Heart right ventricle (tissue), 16 donors: ENCODE measurements around the gene SNX24. TPM values are rescaled to one million over a fixed set of nuclear protein-coding genes. Genes with fewer than 3 reads are reported as not detected.
A peak's percentile ranks its signal among the peaks of the same experiment; 100 is the strongest.

ENCODE experiments used
- ATAC-seq, 8 donors: fragments of 200-7000 bp; cut with Tn5 transposase; one replicate each; pipeline ENCODE4 v1.9.1; 2020; ENCODE audit warnings: mild to moderate bottlenecking in 8 of 8, moderate library complexity in 8 of 8, moderate number of reproducible peaks in 1 of 8
- DNase-seq, 2 donors: peaks; one replicate each; pipeline ENCODE4 v3.0.0-alpha.2; 2020
- H3K27ac ChIP-seq, 10 donors: fragments of 200-600 bp; sonication (generic) in 2 of 10; one replicate each; pipeline versions ENCODE4 v1.5.0 to v1.8.0; 2020 to 2022; ENCODE audit warnings: mild to moderate bottlenecking in 3 of 10
- H3K27me3 ChIP-seq, 7 donors: fragments of 200-600 bp; one replicate each; pipeline ENCODE4 v1.8.0; 2021 to 2022; ENCODE audit warnings: mild to moderate bottlenecking in 2 of 7
- H3K36me3 ChIP-seq, 9 donors: fragments of 200-600 bp; sonication (generic) in 1 of 9; one replicate each; pipeline versions ENCODE4 v1.5.0 to v1.8.0; 2020 to 2022; ENCODE audit warnings: mild to moderate bottlenecking in 2 of 9
- H3K4me1 ChIP-seq, 9 donors: fragments of 200-600 bp; sonication (generic) in 1 of 9; one replicate each; pipeline versions ENCODE4 v1.5.0 to v1.8.0; 2020 to 2022; ENCODE audit warnings: mild to moderate bottlenecking in 4 of 9
- H3K4me3 ChIP-seq, 10 donors: fragments of 200-600 bp; sonication (generic) in 2 of 10; one replicate each; pipeline versions ENCODE4 v1.5.0 to v1.8.0; 2020 to 2022; ENCODE audit warnings: mild to moderate bottlenecking in 7 of 10, moderate library complexity in 2 of 10
- H3K9me3 ChIP-seq, 11 donors: fragments of 200-600 bp in 10 of 11; sonication (generic) in 2 of 11; one replicate each; pipeline versions ENCODE4 v1.5.0 to v1.8.0; 2013 to 2022; ENCODE audit warnings: mild to moderate bottlenecking in 2 of 11, control low read depth in 1 of 11, moderate library complexity in 1 of 11
- CTCF ChIP-seq, 9 donors: fragments of 200-600 bp; sonication (generic) in 2 of 9; IDR thresholded peaks; one replicate each; pipeline versions ENCODE4 v1.5.0 to v1.8.0; 2021 to 2022; ENCODE audit warnings: antibody characterized with exemption in 9 of 9, mild to moderate bottlenecking in 5 of 9, moderate library complexity in 1 of 9
- WGBS, 2 donors: extraction: QIAGEN DNeasy Blood & Tissue Kit; methylation state at CpG; one replicate each; pipeline ENCODE4 v1.1.7; 2013; ENCODE audit warnings: inconsistent platforms in 1 of 2; 5-methylcytosine and 5-hydroxymethylcytosine counted together
- intact Hi-C, 10 donors: fragments of 100-400 bp; cut with DNase I; formaldehyde crosslinking; loops; one replicate each; pipeline versions ENCODE4 v1.11.1 to v1.14.2; 2022
- polyA plus RNA-seq, 2 donors: library from polyadenylated mRNA; stranded (reverse); fragments of 200-250 nt; gene quantifications; one replicate each; pipeline ENCODE4 v1.2.3, GENCODE V29; 2013
- total RNA-seq, 10 donors: library from RNA; stranded (reverse); fragmentation: NEBNext Ultra II Directional in 3 of 10; extraction: Animal tissue kit (Norgen Biotek cat#: 25700) in 3 of 10; gene quantifications; one replicate each; pipeline versions ENCODE4 v1.2.1 to v1.2.4, GENCODE V29; 2021 to 2023
- donor health status: Arrhythmogenic right ventricular cardiomyopathy.
- donor health status: ischemic (EF 13 %, LVEDD 7.1; RV severe dilation, severe dysfunction).
- donor health status: healthy with polysubstance abuse.
- donor health status: DM: no; HTN: yes; CAD: no.
- donor health status: DM: no; HTN: no; CAD: no.
- donor health status: ischemic (EF 25% LVEDD 6.9; RV normal size, moderate dysfunction).
- donor health status: ischemic (EF 25% LVEDD 5.7; RV mildly dilated, moderate dysfunction).
- donor health status: healthy.
- donor health status: DM: yes; HTN: yes; CAD: no.
- donor health status: Ischemic cardiomyopathy.
- donor health status: ischemic (EF 35%, LVEDD 5.7; RV mildly dilated, moderate dysfunction).
- donor health status: nonischemic (EF 11% LVEDD 7.7; RV severe dilation, severe dysfunction).
- donor health status: DM: yes; HTN: yes; CAD: no.
- donor health status: PGD.
- donor health status: ischemic (EF 29% LVEDD 5.4; RV normal size, mild dysfunction).
- donor health status: nonischemic (EF 23%, LVEDD 6.1; RV moderate dilation, normal function).

The SNX24 gene
- total and polyA plus RNA-seq, 12 donors = 11.7 to 16.3 (median 13.8) TPM

DNA sequence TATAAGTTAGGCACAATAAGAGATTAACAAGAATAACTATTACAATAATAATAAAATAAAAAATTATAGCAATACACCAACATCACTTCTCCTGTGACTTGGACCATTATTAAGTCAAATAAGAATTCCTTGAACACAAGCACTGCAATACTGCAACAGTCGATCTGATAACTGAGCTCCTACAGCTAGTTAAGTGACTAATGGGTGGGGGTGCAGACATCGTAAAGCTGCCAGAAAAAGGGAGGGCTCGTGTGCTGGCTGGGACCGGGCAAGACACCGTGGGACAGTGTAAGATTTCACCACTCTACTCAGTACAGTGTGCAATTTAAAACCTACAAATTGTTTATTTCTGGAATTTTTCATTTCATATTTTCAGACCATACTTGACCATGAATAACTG is 78.8 kb downstream of the SNX24 start:
- Histone ChIP-seq H3K9me3 (no peaks in the 10 kb centered on the region), H3K4me1 (peaks cover 0 to 5% (median 0%) of the 10 kb centered on the region in 9 donors)
- ATAC-seq = peak in 1 of 8 donors; percentile 37

DNA sequence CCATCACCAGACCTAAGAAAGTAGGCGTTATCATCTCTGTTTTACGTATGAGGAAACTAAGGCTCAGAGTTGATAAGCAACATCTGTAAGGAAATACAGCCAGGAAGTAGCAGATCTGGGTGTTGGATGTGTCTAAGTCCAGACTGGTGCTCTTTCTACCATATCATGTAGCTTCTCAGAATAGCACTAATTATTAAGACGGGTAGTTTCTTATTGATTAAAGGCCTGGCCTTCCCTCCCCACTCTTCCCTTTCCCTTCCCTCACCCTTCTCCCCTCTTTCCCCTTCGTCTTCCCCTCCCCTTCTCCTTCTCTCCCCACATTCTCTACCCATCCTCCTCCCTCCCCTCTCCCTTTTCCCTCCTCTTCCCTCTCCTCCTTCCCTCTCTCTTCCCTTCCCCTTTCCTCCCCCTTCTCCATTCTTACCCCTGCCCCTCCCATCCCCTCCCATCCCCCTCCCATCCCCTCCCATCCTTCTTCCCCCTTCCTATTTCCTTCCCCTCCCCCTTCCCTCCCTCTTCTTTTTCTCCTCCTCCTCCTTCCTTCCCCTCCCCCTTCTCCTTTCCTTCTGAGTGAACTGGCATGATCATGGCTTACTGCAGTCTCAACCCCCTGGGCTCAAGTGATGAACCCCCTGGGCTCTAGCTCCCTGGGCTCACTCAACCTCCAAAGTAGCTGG is 79.4 kb downstream of the SNX24 start:
- H3K9me3 ChIP-seq = no peaks in the 10 kb centered on the region
- H3K27me3 ChIP-seq = no peaks in the 10 kb centered on the region
- no peak overlapping the region for H3K27ac ChIP-seq
- no peaks in the 10 kb centered on the region for H3K36me3 ChIP-seq
- H3K4me3 ChIP-seq = no peak overlapping the region
- H3K4me1 ChIP-seq = peaks cover 0 to 5% (median 0%) of the 10 kb centered on the region in 9 donors
- no peak for ATAC-seq
- intact Hi-C loops = no loop called here
- TF ChIP-seq CTCF (IDR thresholded peaks at IDR 0.05) = no peak
- no peak for DNase-seq
- 78 to 80% methylated on average over 4 of the region's 4 CpGs for WGBS, 2 donors

More for the DNA sequence above, 78.8 kb downstream of the SNX24 start:
- Histone ChIP-seq H3K36me3 (no peaks in the 10 kb centered on the region), H3K27ac (no peak overlapping the region), H3K4me3 (no peak overlapping the region), H3K27me3 (no peaks in the 10 kb centered on the region)
- intact Hi-C loops = no loop called here
- DNase-seq = no peak
- TF ChIP-seq CTCF (IDR thresholded peaks at IDR 0.05) = no peak
- WGBS, 2 donors = 82 to 86% methylated on average over 5 of the region's 5 CpGs

DNA sequence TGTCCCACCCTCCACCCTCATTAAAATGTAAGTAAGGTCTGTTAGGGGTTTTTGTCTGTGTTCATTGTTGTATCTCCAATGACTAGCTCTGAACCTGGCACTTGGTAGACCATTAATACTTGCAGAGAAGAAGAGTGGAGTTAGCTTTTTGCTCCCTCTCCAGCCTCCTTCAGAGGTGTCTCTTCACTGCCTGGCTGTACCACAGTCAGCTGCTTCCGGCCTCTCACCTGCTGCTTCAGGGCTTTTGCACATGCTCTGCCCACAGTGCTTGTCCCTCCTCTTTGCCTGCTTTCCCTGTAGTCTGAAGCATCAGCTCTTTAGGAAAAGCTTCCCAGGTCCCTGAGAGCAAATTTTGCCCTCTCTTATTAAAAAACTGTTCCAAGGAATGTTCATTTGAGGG is 83.6 kb downstream of the SNX24 start:
- DNase-seq (no peak), ATAC-seq (no peak)
- H3K27me3 ChIP-seq = no peaks in the 10 kb centered on the region
- H3K4me1 ChIP-seq = no peaks in the 10 kb centered on the region
- H3K27ac ChIP-seq = no peak overlapping the region
- no peak overlapping the region for H3K4me3 ChIP-seq
- 94 to 96% methylated on average over 1 of the region's 1 CpG for WGBS, 2 donors
- TF ChIP-seq CTCF (IDR thresholded peaks at IDR 0.05) = no peak
- no peaks in the 10 kb centered on the region for H3K9me3 ChIP-seq
- intact Hi-C loops = no loop called here
- H3K36me3 ChIP-seq = no peaks in the 10 kb centered on the region

- H3K27ac ChIP-seq = no peak overlapping the region
- ATAC-seq (no peak), DNase-seq (no peak)
- H3K27me3 ChIP-seq = no peaks in the 10 kb centered on the region
- no peak overlapping the region for H3K4me3 ChIP-seq
- no peaks in the 10 kb centered on the region for H3K4me1 ChIP-seq
- no peaks in the 10 kb centered on the region for H3K36me3 ChIP-seq
- H3K9me3 ChIP-seq = no peaks in the 10 kb centered on the region
- no peak for TF ChIP-seq CTCF (IDR thresholded peaks at IDR 0.05)
- intact Hi-C loops = no loop called here
- WGBS, 2 donors = 96 to 99% methylated on average over 1 of the region's 1 CpG
Observed at GRCh38 chr5:122929980-122930379, 84.6 kb downstream of the SNX24 start.
